ENCODE data around the gene FUT8. TPM values are rescaled to one million over a fixed set of nuclear protein-coding genes. Genes with fewer than 3 reads are reported as not detected.

FUT8 gene
- total and polyA plus RNA-seq, 2 of the 8 experiments (the other 6 are each of a cell fraction or from before 2014, with no cell fraction given) = 10.5 to 25.1 TPM

DNA sequence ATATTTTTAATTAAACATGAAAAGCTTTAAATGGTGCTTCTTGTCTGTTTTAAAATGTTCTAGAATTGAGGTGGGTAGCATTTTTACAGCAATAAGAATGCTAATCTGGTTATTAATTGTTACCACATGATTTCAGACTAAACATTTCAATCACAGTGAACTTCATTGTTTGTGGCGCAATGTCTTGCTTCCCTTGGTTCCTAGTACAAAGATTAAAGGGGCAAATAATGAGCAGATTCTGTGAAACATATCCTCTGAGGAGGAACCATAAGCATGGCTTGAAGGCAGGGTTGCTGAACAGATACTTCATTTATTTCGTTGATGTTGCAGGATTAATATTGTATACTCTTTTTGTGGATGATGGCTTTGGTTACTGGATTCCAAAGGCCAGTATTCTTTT, 162.1 kb downstream of the FUT8 start:
- Histone ChIP-seq H4K20me1 (replicated peaks in 1 of 2; ENCODE audit: control insufficient read depth in 1 of 2, insufficient read depth in 2 of 2, low read length in 2 of 2) (no peaks in the 10 kb centered on the region), H3K23me2 (ENCODE audit: low read depth, low read length) (no peaks in the 10 kb centered on the region), H2BK120ac (replicated peaks; ENCODE audit: low read depth, low read length) (no peak overlapping the region), H3K4ac (replicated peaks; ENCODE audit: insufficient read length, low read depth, low read length) (no peak overlapping the region), H3K27ac (ENCODE audit: low read depth, low read length) (no peak overlapping the region), H4K91ac (replicated peaks; ENCODE audit: insufficient read length, low read length) (no peak overlapping the region), H3K79me1 (ENCODE audit: low read depth, low read length) (no peaks in the 10 kb centered on the region), H3K56ac (replicated peaks; ENCODE audit: insufficient read length, low read depth, low read length) (no peak overlapping the region), H3K23ac (ENCODE audit: insufficient read length) (no peak overlapping the region), H2BK20ac (ENCODE audit: low read length) (no peak overlapping the region), H3K18ac (ENCODE audit: extremely low read depth, low read length) (no peak overlapping the region), H4K5ac (ENCODE audit: insufficient read length, low read depth, low read length) (no peak overlapping the region), H3K79me2 (ENCODE audit: control insufficient read depth in 1 of 2, insufficient read depth in 2 of 2, low read length in 2 of 2) (no peaks in the 10 kb centered on the region), H2BK12ac (ENCODE audit: low read depth, low read length) (no peak overlapping the region), H3K4me3 (ENCODE audit: extremely low read depth in 1 of 4, insufficient read depth in 2 of 4, low read depth in 3 of 4, low read length in 4 of 4) (no peak overlapping the region), H3K27me3 (replicated peaks in 1 of 4; ENCODE audit: control insufficient read depth in 3 of 4, extremely low read depth in 1 of 4, insufficient read depth in 3 of 4, low read length in 3 of 4) (no peaks in the 10 kb centered on the region), H3K9me3 (ENCODE audit: insufficient read depth in 2 of 2, low read depth in 1 of 2, low read length in 1 of 2) (no peaks in the 10 kb centered on the region), H3K36me3 (ENCODE audit: control insufficient read depth in 2 of 4, insufficient read depth in 4 of 4, low read length in 3 of 4) (no peaks in the 10 kb centered on the region), H2BK15ac (ENCODE audit: low read length) (no peak overlapping the region), H3K9ac (replicated peaks in 1 of 4; ENCODE audit: extremely low read depth in 1 of 4, low read depth in 3 of 4, low read length in 3 of 4) (no peak overlapping the region), H2AFZ (ENCODE audit: low read length) (no peak overlapping the region), H2AK5ac (ENCODE audit: low read depth, low read length) (no peak overlapping the region), H4K8ac (ENCODE audit: extremely low read depth, insufficient read depth, low read length) (no peak overlapping the region), H3K14ac (ENCODE audit: insufficient read length) (no peak overlapping the region), H3K4me2 (ENCODE audit: insufficient read depth in 1 of 2, low read depth in 2 of 2, low read length in 2 of 2) (no peak overlapping the region), H2BK5ac (ENCODE audit: low read depth, low read length) (no peak overlapping the region), H3K4me1 (replicated peaks in 1 of 4; ENCODE audit: control insufficient read depth in 3 of 4, insufficient read depth in 4 of 4, low read length in 3 of 4) (peaks cover 0 to 4% (median under 1%) of the 10 kb centered on the region in 4 experiments; a peak in 1 of 7 replicates)
- ChIA-PET CTCF (ENCODE audit: partially characterized antibody) (no interaction called here), POLR2A (ENCODE audit: partially characterized antibody) (no interaction called here)
- DNase-seq (ENCODE audit: low read depth in 1 of 2, low spot score in 2 of 2) = no peak
- FAIRE-seq = no peak
- WGBS, 2 experiments (ENCODE audit: extremely low coverage in 1 of 2, insufficient coverage in 1 of 2, insufficient read length in 1 of 2, insufficient replicate concordance in 2 of 2, low coverage in 1 of 2, low lambda C conversion rate in 2 of 2, missing lambda C conversion rate in 1 of 2) = 50% methylated on average over 2 of the region's 2 CpGs; no CpG with 5 or more reads in 1 of the 2 experiments
- TF ChIP-seq CBX5 (IDR thresholded peaks at IDR 0.05; ENCODE audit: low read depth, low read length) (no peak), YY1 (IDR thresholded peaks at IDR 0.05; ENCODE audit: low read depth, low read length) (no peak), EZH2 (IDR thresholded peaks at IDR 0.05; ENCODE audit: low read depth, low read length, severe bottlenecking) (no peak), EGR1 (IDR thresholded peaks at IDR 0.05; ENCODE audit: borderline replicate concordance, low read depth, low read length) (no peak), SP2 (IDR thresholded peaks at IDR 0.05; ENCODE audit: low read length) (no peak), POLR2AphosphoS5 (IDR thresholded peaks at IDR 0.05; ENCODE audit: low read depth, low read length) (no peak), RBBP5 (IDR thresholded peaks at IDR 0.05; ENCODE audit: borderline replicate concordance, low read depth, low read length) (no peak), CTBP2 (IDR thresholded peaks at IDR 0.05; ENCODE audit: borderline replicate concordance, insufficient read depth, insufficient read length, low read length) (no peak), KDM4A (IDR thresholded peaks at IDR 0.05; ENCODE audit: low read depth, low read length, severe bottlenecking) (no peak)
- TF ChIP-seq, protein P1, sequence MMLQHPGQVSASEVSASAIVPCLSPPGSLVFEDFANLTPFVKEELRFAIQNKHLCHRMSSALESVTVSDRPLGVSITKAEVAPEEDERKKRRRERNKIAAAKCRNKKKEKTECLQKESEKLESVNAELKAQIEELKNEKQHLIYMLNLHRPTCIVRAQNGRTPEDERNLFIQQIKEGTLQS (IDR thresholded peaks at IDR 0.05; ENCODE audit: insufficient read depth, low read depth, low read length) = no peak
- TF ChIP-seq, protein P2, sequence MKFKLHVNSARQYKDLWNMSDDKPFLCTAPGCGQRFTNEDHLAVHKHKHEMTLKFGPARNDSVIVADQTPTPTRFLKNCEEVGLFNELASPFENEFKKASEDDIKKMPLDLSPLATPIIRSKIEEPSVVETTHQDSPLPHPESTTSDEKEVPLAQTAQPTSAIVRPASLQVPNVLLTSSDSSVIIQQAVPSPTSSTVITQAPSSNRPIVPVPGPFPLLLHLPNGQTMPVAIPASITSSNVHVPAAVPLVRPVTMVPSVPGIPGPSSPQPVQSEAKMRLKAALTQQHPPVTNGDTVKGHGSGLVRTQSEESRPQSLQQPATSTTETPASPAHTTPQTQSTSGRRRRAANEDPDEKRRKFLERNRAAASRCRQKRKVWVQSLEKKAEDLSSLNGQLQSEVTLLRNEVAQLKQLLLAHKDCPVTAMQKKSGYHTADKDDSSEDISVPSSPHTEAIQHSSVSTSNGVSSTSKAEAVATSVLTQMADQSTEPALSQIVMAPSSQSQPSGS (IDR thresholded peaks at IDR 0.05; ENCODE audit: low read length) = no peak

Data from H1 (cell line).